ENCODE results near the gene PEX6.
A peak's percentile ranks its signal among the peaks of the same experiment; 100 is the strongest.
"Not testable (repeated sequence)": the region's sequence is repeated elsewhere in the genome, so short reads cannot be mapped to it uniquely, and the experiment has no call there.

The PEX6 gene

DNA sequence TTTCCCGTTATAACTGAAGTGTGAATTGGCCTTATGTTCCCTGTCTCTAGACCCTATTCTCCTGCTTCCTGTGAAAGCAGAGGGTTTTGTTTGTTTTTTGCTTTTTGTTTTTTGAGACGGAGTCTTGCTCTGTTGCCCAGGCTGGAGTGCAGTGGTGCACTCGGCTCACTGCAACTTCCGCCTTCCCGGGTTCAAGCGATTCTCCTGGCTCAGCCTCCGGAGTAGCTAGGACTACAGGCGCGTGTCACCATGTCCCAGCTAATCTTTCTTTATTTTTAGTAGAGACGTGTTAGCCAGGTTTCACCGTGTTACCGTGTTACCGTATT, 19.1 kb downstream of the PEX6 start:
- Histone ChIP-seq H3K27ac (replicated peaks; ENCODE audit: low read length) (no peak overlapping the region), H3K4me3 (ENCODE audit: low read length in 2 of 2) (peak overlapping the region in 1 of 2 donors; percentile 83), H3K4ac (ENCODE audit: low read length) (no peak overlapping the region), H2BK5ac (ENCODE audit: low read length) (no peak overlapping the region), H3K9ac (ENCODE audit: low read depth, low read length, poor library complexity) (peak overlapping the region; percentile 71), H2AK5ac (ENCODE audit: low read depth, low read length) (no peak overlapping the region), H2BK120ac (ENCODE audit: low read depth, low read length) (no peak overlapping the region), H3K79me1 (ENCODE audit: low read depth, low read length) (no peaks in the 10 kb centered on the region), H3K14ac (ENCODE audit: low read length) (no peak overlapping the region), H4K8ac (ENCODE audit: low read depth, low read length) (no peak overlapping the region), H2AFZ (ENCODE audit: low read length) (no peak overlapping the region), H2BK12ac (ENCODE audit: low read length) (no peak overlapping the region), H3K18ac (ENCODE audit: low read length) (no peak overlapping the region), H3K23ac (ENCODE audit: low read depth, low read length, poor library complexity) (peak overlapping the region; percentile 8), H3K27me3 (ENCODE audit: control insufficient read depth in 3 of 3, insufficient read depth in 3 of 3, low read depth in 1 of 3, low read length in 3 of 3) (peaks cover 0 to 23% (median 0%) of the 10 kb centered on the region in 3 experiments), H4K91ac (ENCODE audit: low read depth, low read length, poor library complexity) (no peak overlapping the region), H3K4me1 (ENCODE audit: control insufficient read depth in 2 of 2, insufficient read depth in 1 of 2, low read depth in 1 of 2, low read length in 2 of 2) (peaks cover 0 to 11% of the 10 kb centered on the region in 2 donors), H3K36me3 (replicated peaks in 1 of 2; ENCODE audit: control insufficient read depth in 2 of 2, insufficient read depth in 2 of 2, low read length in 2 of 2) (peaks cover 0 to 19% of the 10 kb centered on the region in 2 donors), H3K4me2 (ENCODE audit: insufficient read depth, low read length, poor library complexity, severe bottlenecking) (peak overlapping the region; percentile 91), H2BK15ac (ENCODE audit: low read length) (no peak overlapping the region), H3K9me3 (replicated peaks in 1 of 2; ENCODE audit: control insufficient read depth in 2 of 2, insufficient read depth in 1 of 2, low read depth in 1 of 2, low read length in 2 of 2) (peaks cover 0 to 3% of the 10 kb centered on the region in 2 donors)
- DNase-seq (ENCODE audit: low spot score), result no peak
- WGBS, 2 donors (ENCODE audit: extremely low coverage in 2 of 2, insufficient read length in 2 of 2, insufficient replicate concordance in 1 of 2), result no CpG with 5 or more reads among the region's 13 CpGs

DNA sequence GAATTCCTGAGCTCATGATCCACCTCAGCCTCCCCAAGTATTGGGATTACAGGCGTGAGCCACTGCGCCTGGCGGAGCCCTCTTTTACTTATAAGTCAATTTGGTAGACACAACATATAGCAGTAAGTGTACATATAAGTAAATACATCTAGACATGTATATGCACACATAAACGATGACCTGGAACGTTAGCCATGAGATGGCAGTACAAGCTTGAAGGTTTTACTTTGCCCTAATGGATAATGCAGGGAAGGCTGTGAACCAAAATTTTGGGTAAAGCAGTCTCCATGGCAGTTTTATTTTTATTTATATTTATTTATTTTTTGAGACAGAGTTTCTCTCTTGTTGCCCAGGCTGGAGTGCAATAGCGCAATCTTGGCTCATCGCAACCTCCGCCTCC, 20.9 kb downstream of the PEX6 start:
- Histone ChIP-seq H4K8ac (ENCODE audit: low read depth, low read length) (no peak overlapping the region), H3K14ac (ENCODE audit: low read length) (no peak overlapping the region), H3K4me1 (ENCODE audit: control insufficient read depth in 2 of 2, insufficient read depth in 1 of 2, low read depth in 1 of 2, low read length in 2 of 2) (peaks cover 0 to 8% of the 10 kb centered on the region in 2 donors), H3K9me3 (replicated peaks in 1 of 2; ENCODE audit: control insufficient read depth in 2 of 2, insufficient read depth in 1 of 2, low read depth in 1 of 2, low read length in 2 of 2) (peaks cover 0 to 3% of the 10 kb centered on the region in 2 donors), H4K91ac (ENCODE audit: low read depth, low read length, poor library complexity) (no peak overlapping the region), H3K27me3 (ENCODE audit: control insufficient read depth in 3 of 3, insufficient read depth in 3 of 3, low read depth in 1 of 3, low read length in 3 of 3) (peaks cover 0 to 23% (median 0%) of the 10 kb centered on the region in 3 experiments), H3K4me2 (ENCODE audit: insufficient read depth, low read length, poor library complexity, severe bottlenecking) (no peak overlapping the region), H3K9ac (ENCODE audit: low read depth, low read length, poor library complexity) (no peak overlapping the region), H3K4ac (ENCODE audit: low read length) (no peak overlapping the region), H2BK15ac (ENCODE audit: low read length) (no peak overlapping the region), H3K79me1 (ENCODE audit: low read depth, low read length) (no peaks in the 10 kb centered on the region), H3K18ac (ENCODE audit: low read length) (no peak overlapping the region), H3K36me3 (replicated peaks in 1 of 2; ENCODE audit: control insufficient read depth in 2 of 2, insufficient read depth in 2 of 2, low read length in 2 of 2) (peaks cover 0 to 4% of the 10 kb centered on the region in 2 donors), H2AFZ (ENCODE audit: low read length) (no peak overlapping the region), H3K23ac (ENCODE audit: low read depth, low read length, poor library complexity) (no peak overlapping the region), H2BK12ac (ENCODE audit: low read length) (no peak overlapping the region), H2BK5ac (ENCODE audit: low read length) (no peak overlapping the region), H3K27ac (replicated peaks; ENCODE audit: low read length) (no peak overlapping the region), H3K4me3 (ENCODE audit: low read length in 2 of 2) (no peak overlapping the region), H2BK120ac (ENCODE audit: low read depth, low read length) (no peak overlapping the region), H2AK5ac (ENCODE audit: low read depth, low read length) (no peak overlapping the region)
- no peak for DNase-seq (ENCODE audit: low spot score)
- WGBS, 2 donors (ENCODE audit: extremely low coverage in 2 of 2, insufficient read length in 2 of 2, insufficient replicate concordance in 1 of 2), result no CpG with 5 or more reads among the region's 8 CpGs

GRCh38 chr6:42954405-42954804, 24.6 kb downstream of the PEX6 start:
- H3K9me3 ChIP-seq (replicated peaks in 1 of 2; ENCODE audit: control insufficient read depth in 2 of 2, insufficient read depth in 1 of 2, low read depth in 1 of 2, low read length in 2 of 2); H3K4me3 ChIP-seq (ENCODE audit: low read length in 2 of 2); DNase-seq (ENCODE audit: low spot score); H2AFZ ChIP-seq (ENCODE audit: low read length); H3K14ac ChIP-seq (ENCODE audit: low read length); H3K18ac ChIP-seq (ENCODE audit: low read length); H3K23ac ChIP-seq (ENCODE audit: low read depth, low read length, poor library complexity); H4K8ac ChIP-seq (ENCODE audit: low read depth, low read length); H3K4me1 ChIP-seq (ENCODE audit: control insufficient read depth in 2 of 2, insufficient read depth in 1 of 2, low read depth in 1 of 2, low read length in 2 of 2); H3K27ac ChIP-seq (replicated peaks; ENCODE audit: low read length); H4K91ac ChIP-seq (ENCODE audit: low read depth, low read length, poor library complexity); H2BK120ac ChIP-seq (ENCODE audit: low read depth, low read length); H3K9ac ChIP-seq (ENCODE audit: low read depth, low read length, poor library complexity); H2BK5ac ChIP-seq (ENCODE audit: low read length); H2AK5ac ChIP-seq (ENCODE audit: low read depth, low read length); H2BK15ac ChIP-seq (ENCODE audit: low read length); H3K4me2 ChIP-seq (ENCODE audit: insufficient read depth, low read length, poor library complexity, severe bottlenecking); H3K27me3 ChIP-seq (ENCODE audit: control insufficient read depth in 3 of 3, insufficient read depth in 3 of 3, low read depth in 1 of 3, low read length in 3 of 3); H3K36me3 ChIP-seq (replicated peaks in 1 of 2; ENCODE audit: control insufficient read depth in 2 of 2, insufficient read depth in 2 of 2, low read length in 2 of 2); H3K79me1 ChIP-seq (ENCODE audit: low read depth, low read length); H2BK12ac ChIP-seq (ENCODE audit: low read length); H3K4ac ChIP-seq (ENCODE audit: low read length): not testable (repeated sequence)
- no CpG with 5 or more reads among the region's 4 CpGs for WGBS, 2 donors (ENCODE audit: extremely low coverage in 2 of 2, insufficient read length in 2 of 2, insufficient replicate concordance in 1 of 2)

DNA sequence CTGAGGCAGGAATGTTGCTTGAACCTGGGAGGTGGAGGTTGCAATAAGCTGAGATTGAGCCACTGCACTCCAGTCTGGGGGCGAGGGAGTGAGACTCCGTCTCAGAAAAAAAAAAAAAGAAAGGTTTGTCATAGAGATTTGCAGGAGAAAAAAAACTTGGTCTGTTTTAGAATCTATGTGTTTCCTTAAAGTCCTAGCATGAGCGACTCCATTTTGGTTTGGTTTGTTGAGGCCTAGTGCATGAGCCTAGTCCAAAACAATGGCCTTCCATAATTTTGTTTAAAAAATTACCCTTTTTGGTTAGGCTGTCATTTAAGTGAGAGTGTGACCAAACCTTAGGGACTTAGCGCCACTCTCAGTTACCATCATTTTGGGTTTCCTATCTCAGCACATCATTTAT, 26.6 kb downstream of the PEX6 start:
- no peaks in the 10 kb centered on the region for H3K79me1 ChIP-seq (ENCODE audit: low read depth, low read length)
- no peak overlapping the region for H3K23ac ChIP-seq (ENCODE audit: low read depth, low read length, poor library complexity)
- no peak overlapping the region for H2BK5ac ChIP-seq (ENCODE audit: low read length)
- H3K27me3 ChIP-seq (ENCODE audit: control insufficient read depth in 3 of 3, insufficient read depth in 3 of 3, low read depth in 1 of 3, low read length in 3 of 3), result no peaks in the 10 kb centered on the region
- no peak overlapping the region for H3K9ac ChIP-seq (ENCODE audit: low read depth, low read length, poor library complexity)
- no peak overlapping the region for H3K4me2 ChIP-seq (ENCODE audit: insufficient read depth, low read length, poor library complexity, severe bottlenecking)
- no peak for DNase-seq (ENCODE audit: low spot score)
- H2BK120ac ChIP-seq (ENCODE audit: low read depth, low read length), result no peak overlapping the region
- H3K4ac ChIP-seq (ENCODE audit: low read length), result no peak overlapping the region
- no peak overlapping the region for H4K8ac ChIP-seq (ENCODE audit: low read depth, low read length)
- no CpG with 5 or more reads among the region's 4 CpGs for WGBS, 2 donors (ENCODE audit: extremely low coverage in 2 of 2, insufficient read length in 2 of 2, insufficient replicate concordance in 1 of 2)
- no peak overlapping the region for H3K14ac ChIP-seq (ENCODE audit: low read length)
- H3K4me1 ChIP-seq (ENCODE audit: control insufficient read depth in 2 of 2, insufficient read depth in 1 of 2, low read depth in 1 of 2, low read length in 2 of 2), result no peaks in the 10 kb centered on the region
- H3K9me3 ChIP-seq (replicated peaks in 1 of 2; ENCODE audit: control insufficient read depth in 2 of 2, insufficient read depth in 1 of 2, low read depth in 1 of 2, low read length in 2 of 2), result no peaks in the 10 kb centered on the region
- no peak overlapping the region for H2AFZ ChIP-seq (ENCODE audit: low read length)
- no peak overlapping the region for H2AK5ac ChIP-seq (ENCODE audit: low read depth, low read length)
- H2BK12ac ChIP-seq (ENCODE audit: low read length), result no peak overlapping the region
- peaks cover 0 to 3% of the 10 kb centered on the region in 2 donors for H3K36me3 ChIP-seq (replicated peaks in 1 of 2; ENCODE audit: control insufficient read depth in 2 of 2, insufficient read depth in 2 of 2, low read length in 2 of 2)
- H3K4me3 ChIP-seq (ENCODE audit: low read length in 2 of 2), result no peak overlapping the region
- H2BK15ac ChIP-seq (ENCODE audit: low read length), result no peak overlapping the region
- no peak overlapping the region for H3K18ac ChIP-seq (ENCODE audit: low read length)
- no peak overlapping the region for H3K27ac ChIP-seq (replicated peaks; ENCODE audit: low read length)
- H4K91ac ChIP-seq (ENCODE audit: low read depth, low read length, poor library complexity), result no peak overlapping the region
